22Rv1 (cell line): Measurements from ENCODE around the gene TLE1.

Experiments
- ZFX ChIP-seq: fragments of 450-650 bp; IDR thresholded peaks from 2 replicates; pipeline ENCODE4 v1.6.1; 2017; ENCODE audit warnings: antibody characterized with exemption, borderline replicate concordance
- TF ChIP-seq, protein P1 (sequence below): fragments of 450-650 bp; IDR thresholded peaks from 2 replicates; pipeline ENCODE4 v1.5.1; 2017; ENCODE audit warnings: mild to moderate bottlenecking

DNA sequence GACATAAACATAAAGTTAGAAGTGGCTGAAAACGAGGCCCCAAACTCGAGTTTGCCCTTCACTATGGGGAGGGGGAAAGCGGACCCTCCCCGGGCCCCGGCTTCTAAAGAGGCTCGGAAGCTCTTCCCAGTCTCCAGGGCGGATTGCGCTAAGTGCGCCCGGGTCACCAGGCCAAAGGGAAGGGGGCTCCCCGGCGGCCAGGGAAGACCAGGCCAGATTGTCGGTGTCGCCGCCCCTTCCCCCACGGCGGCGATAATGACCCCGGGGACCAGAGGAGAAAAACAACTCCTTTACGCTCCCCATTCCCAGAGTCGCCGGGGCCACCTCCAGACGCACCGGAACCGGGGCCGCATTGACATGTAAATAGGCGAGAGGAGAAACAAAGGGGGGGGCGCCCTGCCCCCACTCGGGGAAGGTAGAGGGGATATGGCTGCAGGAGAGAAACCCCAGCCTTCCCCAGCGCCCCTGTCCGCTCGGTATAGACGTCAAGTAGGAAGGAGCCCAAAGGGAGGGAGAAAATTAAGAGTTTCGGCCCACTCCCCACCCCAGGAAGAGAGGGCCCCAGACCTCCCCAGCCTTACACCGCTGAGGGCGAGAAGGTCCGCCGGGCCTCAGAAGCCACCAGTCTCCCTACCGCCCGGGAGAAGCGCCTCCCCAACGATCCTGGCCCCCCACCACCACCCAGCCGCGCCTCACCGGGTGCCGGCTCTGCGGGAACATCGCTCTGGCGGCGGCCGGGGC is 1.7 kb downstream of the TLE1 start:
- TF ChIP-seq, protein P1, sequence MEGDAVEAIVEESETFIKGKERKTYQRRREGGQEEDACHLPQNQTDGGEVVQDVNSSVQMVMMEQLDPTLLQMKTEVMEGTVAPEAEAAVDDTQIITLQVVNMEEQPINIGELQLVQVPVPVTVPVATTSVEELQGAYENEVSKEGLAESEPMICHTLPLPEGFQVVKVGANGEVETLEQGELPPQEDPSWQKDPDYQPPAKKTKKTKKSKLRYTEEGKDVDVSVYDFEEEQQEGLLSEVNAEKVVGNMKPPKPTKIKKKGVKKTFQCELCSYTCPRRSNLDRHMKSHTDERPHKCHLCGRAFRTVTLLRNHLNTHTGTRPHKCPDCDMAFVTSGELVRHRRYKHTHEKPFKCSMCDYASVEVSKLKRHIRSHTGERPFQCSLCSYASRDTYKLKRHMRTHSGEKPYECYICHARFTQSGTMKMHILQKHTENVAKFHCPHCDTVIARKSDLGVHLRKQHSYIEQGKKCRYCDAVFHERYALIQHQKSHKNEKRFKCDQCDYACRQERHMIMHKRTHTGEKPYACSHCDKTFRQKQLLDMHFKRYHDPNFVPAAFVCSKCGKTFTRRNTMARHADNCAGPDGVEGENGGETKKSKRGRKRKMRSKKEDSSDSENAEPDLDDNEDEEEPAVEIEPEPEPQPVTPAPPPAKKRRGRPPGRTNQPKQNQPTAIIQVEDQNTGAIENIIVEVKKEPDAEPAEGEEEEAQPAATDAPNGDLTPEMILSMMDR = no peak
- no peak for TF ChIP-seq ZFX
